ENCODE data around the gene SRR. TPM values are rescaled to one million over a fixed set of nuclear protein-coding genes. Genes with fewer than 3 reads are reported as not detected.

Gene SRR, protein sequence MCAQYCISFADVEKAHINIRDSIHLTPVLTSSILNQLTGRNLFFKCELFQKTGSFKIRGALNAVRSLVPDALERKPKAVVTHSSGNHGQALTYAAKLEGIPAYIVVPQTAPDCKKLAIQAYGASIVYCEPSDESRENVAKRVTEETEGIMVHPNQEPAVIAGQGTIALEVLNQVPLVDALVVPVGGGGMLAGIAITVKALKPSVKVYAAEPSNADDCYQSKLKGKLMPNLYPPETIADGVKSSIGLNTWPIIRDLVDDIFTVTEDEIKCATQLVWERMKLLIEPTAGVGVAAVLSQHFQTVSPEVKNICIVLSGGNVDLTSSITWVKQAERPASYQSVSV
- total RNA-seq, result 28.5 and 29.2 TPM in 2 replicates

DNA sequence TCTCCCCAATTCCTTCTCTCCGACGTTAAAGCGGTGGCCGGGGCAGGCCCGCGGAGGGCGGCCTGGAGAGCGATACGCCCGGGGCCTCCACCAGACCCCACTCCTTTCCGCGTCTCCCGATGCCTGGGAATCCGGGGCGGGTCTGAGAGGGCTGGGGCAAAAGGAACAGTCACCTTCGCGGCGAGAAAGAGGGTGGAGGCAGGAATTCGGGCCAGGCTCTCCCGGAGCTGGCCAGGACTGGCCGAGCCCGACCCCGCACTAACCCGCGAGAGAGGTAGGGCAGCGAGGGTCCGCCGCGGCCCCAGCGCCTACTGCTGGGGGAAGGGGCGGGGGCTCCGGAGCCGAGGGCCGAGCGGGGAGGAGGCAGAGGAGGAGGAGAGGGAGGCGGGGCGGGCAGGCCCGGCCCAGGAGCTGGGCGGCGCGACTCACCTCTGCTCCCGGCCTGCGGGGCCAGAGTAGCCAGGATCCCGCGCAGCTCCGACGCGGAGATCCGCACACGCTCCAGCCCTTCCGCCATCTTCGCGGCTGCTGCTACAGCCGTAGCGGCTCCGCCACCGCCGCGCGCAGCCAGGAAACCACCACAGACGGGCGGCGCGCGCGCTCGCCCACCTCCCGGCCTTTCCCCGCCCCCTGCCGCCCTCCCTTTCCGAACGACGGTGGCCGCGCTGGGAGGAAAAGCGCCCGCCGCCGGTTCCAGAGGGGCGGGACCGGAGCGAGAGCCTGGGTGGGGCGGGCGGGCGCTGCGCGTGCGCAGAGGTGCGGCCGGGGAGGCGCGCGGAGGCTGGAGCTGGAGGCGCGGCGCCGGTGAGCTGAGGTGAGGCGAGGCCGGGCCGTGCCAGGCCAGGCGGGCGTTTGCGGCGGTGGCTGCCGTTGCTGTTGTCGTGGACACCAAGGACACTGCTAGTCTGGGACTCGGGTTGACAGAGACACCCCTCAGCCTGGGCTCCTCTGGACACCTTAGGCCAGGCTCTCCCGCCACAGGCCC lies at the start of gene SRR, which contains the start of gene SMG6:
SRR (plus strand) TSS at position 747 of the 985 bp plus-strand sequence. CDS start 11,611 bp downstream, outside the sequence.
SMG6 (minus strand) TSS at position 582 of the 985 bp plus-strand sequence; CDS start at position 517, 65 bp downstream.

DNA sequence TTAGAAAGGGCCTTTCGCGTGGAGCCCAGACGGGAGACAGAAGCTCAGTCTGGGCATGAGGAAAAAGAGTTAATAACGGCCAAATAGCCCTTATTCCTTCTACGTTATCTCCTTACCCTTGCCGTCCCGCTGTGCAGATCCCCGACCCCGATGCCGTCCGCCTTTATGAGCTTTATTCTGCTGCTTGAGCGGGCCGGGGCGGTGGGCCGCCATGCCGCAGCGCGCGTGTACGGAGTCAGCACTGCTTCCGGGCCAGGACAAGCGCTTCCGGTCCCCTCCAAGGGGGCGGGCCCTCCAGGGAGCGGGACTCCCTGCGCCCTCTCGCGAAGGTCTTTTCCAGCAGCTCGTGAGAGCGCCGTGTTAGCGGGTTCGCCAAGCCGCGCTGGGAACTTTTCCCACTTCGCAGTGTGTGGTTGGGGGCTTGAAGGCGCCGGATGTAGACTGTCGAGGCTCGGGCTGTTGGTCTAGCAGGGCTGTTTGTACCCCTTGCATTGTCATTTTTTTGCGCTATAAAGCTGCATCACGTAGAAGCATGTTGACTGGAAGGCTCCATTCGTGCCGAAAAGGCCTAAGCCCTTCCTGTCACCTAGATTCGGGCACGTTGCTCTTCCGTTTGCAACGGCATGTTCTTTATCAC lies 32.6 kb downstream of the SRR start, which contains the start of gene TSR1:
TSR1 (minus strand) TSS at position 243 of the 637 bp plus-strand sequence; CDS start at position 213, 30 bp downstream.

DNA sequence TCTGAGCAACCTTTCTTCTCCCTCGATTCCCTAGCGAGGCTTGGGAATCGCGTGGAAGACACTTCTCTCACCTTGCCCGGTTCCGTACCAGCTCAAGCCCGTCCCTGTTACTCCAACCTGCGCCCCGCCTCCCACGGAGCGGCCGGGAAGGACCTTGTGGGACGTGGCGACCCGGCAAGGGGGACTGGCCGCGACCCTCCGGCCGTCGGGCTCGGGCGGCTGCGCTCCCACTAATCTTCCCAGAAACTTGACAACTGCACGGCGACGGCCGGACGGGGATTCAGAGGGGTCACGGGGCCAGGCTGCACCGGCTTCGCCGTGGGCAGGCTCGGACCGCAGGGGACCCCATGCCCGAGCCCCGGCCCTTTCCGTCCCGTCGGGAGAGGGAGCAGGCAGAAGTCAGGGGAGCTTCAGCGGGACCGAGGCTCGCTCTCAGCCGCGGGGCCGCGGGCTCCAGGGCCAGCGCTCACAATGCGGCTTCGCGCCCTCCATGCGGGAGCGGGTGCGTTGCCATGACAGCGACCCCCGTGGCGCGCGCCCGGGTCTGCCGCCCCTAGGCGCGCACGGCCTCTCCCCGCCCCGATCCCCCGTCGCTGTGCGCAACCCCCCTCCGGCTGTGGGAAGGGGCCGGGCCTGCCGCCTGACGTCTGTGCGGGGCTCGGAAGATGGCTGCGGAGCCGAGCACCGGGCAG lies 33.2 kb downstream of the SRR start, which contains the start of gene SGSM2:
SGSM2 (plus strand) TSS at position 650 of the 692 bp plus-strand sequence. CDS start 188 bp downstream, outside the sequence.

Small RNA genes lying within 50 kb of the gene (small RNA-seq; reads per million reads assigned to genes)
- gene AC006435.3, result not detected
- 75.0 reads per million, percentile 98 among the genes with 10 or more reads in this experiment for gene SNORD91A
- gene SNORD91B, result 10.5 reads per million, percentile 91 among the genes with 10 or more reads in this experiment

Other genes starting within 250 kb of the SRR start
- 69.8 and 71.9 TPM in 2 replicates for gene HIC1, start 248.8 kb upstream of the SRR start, total RNA-seq
- 38.7 and 39.9 TPM in 2 replicates for gene SMG6, start 165 bp upstream of the SRR start, total RNA-seq
- gene TSR1, start 32.5 kb downstream of the SRR start, total RNA-seq, result 42.4 and 46.4 TPM in 2 replicates
- gene SGSM2, start 33.6 kb downstream of the SRR start, total RNA-seq, result 57.3 and 65.4 TPM in 2 replicates
- gene MNT, start 97.1 kb downstream of the SRR start, total RNA-seq, result 15.5 and 24.5 TPM in 2 replicates
- 12.6 and 16.4 TPM in 2 replicates for gene METTL16, start 207.9 kb downstream of the SRR start, total RNA-seq

All from hair follicle dermal papilla cell (primary cell).